NCI-H2171 treated with DMSO at 0.1 percent for 48 hours (cell line): ENCODE measurements around the gene ADCY10.

Source experiments
- DNase-seq: peaks from one replicate; lab custom pipeline; 2025; lab: John Stamatoyannopoulos, UW

ADCY10 gene

DNA sequence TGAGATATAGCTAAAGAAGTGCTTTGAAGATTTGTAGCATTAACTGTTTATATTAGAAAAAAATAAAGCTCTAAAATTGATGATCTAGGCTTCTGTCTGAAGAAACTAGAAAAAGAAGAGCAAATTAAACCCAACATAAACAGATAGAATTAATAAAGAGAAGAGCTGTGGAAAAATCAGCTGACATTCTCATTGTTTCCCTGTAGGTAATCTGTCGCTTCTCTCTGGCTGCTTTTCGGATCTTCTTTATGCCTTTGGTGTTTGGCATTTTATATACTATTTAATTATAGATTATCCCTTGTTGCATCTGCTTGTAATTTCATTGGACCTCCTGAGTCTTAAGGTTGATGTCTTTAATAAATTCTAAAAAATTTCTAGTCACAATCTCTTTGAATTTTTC lies 132.4 kb downstream of the ADCY10 start:
- DNase-seq: no peak

DNA sequence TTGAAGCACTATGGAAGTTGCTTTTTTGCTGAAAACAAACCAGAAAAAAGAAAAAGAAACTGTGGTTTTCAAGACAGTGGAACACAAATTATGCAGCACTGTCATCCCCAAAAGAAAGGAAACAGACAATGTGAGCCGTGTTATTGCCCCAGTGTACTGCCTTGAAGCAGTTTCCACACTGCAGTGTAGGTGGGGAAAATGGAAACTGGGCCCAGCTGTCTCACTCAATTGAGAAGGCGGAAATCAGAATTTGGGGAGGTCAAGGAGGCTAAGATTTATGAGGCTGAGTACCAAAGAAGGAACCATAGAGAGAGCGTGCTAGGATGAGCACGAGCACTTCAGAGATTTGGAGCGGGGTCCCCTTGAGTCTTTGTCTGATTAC lies 136.7 kb downstream of the ADCY10 start:
- DNase-seq: no peak

DNA sequence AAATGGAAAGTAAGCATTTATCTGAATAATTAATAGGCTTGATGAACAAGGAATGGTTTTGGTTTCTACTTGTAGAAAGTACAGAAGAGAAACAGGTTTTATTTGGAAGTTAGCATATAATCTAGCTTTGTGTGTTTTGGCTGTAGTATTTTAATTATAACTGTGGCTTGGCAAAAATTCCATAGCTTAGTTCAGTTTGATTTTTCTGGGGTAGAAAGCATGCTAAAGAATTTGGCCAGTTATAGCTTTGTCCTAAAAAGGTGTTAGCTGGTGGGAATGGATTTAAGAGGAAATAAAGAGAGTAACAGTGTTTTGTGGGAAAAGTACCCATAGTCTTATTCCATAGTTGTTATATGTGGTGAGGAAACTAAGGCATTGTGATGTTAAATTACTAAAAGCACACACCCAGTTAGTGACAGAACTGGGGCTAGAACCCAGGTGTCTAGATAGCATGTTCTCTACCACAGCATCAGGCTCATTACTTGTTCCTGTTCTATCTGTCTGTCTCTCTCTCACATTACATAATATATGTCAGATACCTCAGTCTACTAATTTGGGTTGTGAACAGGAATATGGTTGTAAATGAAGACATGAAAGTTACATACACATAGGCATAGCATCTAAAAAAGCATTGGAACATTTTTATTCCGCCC lies 137.2 kb downstream of the ADCY10 start:
- DNase-seq: no peak

DNA sequence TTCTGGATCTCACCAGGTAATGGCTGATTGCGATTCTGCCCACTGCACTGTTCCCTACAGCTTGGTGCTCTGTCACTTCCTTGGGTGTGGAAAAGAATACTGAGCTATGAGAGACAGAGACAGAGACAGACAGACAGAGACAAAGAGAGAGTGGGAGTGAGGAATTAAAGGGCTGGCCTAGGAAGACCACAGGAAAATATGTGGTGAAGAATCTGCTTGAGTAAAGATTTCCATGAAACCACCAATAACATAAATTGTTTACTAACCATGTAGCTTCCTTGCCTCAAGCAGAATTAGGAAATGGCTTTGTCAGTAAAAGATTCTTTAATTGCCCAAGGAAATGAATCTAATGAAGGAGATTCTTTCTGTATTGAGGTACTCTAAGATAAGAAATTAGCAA lies 137.8 kb downstream of the ADCY10 start:
- no peak for DNase-seq

DNA sequence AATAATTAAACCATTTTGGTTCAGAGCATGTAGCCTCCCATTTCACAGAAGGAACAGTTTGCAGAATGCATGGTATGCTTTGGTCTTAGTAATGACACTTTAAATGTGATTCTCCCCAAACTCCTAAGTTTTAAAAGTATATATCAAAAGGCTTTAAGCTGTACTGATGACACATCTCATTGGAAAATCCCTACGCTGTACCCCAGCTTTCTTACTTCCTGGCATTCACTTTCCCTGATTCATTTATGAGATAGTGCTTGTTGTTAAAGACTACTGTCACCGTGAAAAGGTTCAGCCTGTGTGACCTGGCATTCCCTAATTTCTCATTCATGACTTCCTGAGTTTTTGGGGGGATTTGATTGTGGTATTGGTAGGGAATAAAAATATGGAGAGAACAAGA lies 138.8 kb downstream of the ADCY10 start:
- DNase-seq: no peak

DNA sequence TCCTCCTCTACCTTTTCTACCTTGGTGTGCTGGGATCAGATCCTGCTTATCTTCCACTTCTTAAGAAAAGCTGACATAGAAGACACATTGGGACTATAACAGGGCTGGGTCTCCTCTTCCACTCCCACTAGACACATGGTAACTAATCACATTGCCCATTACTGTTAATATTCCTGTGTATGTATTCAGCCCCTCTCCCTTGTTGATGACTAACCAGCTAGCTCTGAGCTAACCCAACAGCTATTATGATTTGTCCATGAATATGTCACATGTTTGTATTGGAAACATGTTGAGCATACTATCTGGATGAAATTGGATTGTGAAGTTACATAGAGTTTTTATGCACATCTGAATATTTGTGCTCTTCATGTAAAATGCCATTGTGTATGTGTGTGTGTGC lies 139.2 kb downstream of the ADCY10 start:
- DNase-seq: no peak

DNA sequence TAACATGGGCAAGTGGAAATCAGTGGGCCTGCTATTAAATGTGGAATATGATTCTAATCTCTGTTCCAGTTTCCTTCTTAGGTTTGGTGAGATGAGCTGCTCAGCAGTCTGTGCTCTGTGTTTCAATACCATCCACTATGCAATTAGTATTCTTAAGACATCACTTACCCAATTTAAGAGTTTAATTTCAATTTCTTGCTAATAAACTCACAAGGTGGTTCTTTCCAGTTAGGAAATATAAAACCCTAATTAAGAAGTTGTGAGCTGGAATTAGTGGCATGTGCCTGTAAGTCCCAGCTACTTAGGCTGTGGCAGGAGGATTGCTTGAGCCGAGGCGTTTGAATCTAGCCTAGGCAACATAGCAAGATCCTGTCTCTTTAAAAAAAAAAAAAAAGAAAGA lies 140.4 kb downstream of the ADCY10 start:
- DNase-seq: no peak

DNA sequence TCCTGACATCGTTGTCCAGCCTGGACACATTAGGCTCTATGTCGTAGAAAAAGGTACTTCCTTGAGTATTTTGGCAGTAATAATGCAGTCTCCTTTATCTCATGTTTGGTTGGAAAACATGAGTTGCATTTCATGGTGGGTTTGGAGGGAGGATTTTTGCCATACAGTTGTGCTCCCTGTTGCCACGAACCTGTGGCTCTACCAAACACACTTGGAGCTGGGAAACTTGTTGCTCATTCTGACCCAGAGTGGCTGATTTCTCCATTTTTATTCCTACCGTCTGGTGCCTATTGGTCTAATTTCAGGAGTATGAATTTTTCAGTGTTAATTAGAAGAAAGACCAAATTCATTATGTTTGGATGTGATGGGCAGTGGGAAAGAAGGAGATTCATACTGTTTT lies 141.5 kb downstream of the ADCY10 start:
- DNase-seq: no peak

DNA sequence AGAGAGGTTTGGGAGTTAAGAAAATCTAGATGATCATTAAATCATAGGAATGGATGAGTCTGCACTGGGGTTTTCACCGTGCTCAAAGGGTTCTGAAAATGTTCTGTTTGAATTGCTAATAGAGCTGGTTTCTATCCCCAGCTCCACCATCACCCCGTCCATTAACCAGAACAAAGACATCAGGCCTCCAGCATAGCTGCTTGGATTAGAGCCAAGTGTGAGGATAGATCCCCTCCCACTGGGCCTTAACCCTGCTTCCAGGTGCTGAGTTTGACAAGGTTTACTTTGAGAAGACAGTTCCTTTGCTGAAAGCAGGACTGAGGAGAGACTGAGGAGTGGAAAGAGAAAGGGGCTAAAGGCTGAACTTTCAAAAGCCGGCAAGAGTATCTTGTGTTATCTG lies 143.8 kb downstream of the ADCY10 start:
- no peak for DNase-seq

DNA sequence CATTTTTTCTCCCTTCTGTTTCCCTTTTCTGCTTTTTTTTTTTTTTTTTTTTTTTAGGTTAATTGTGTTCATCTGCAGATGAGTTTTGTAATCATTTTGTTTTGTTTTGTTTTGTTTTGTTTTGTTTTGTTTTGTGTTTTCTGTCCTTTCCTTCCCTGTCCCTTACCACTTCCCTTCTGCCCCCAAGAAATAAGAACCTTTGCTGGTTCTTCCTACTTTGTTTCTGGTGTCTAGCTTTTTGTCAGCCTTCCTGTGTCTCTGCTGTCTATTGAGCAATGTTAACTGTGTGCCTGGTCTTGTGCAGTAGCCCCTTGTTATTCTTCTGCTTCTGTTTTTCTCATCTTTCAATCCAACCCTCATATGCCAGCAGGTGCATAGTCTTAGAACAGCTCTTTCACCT lies 146.2 kb downstream of the ADCY10 start:
- DNase-seq: no peak

DNA sequence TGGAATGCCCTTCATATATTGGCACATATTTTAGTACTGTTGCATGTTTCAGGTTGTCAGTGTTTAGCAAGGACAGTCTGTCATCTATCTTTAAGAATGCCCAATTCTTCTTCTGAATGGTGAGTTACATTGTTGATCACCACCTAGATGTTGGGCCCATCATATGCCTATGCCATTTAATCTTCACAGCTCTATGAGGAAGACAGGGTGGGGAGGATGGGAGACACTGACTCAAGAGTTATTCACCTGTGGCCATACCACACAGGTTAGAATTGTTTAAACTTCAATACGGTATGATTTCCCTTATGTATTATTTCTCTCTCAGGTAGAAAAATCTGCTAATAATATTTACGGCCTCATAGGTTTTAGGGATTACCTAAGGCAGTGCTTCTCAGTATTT lies 147.4 kb downstream of the ADCY10 start:
- no peak for DNase-seq

DNA sequence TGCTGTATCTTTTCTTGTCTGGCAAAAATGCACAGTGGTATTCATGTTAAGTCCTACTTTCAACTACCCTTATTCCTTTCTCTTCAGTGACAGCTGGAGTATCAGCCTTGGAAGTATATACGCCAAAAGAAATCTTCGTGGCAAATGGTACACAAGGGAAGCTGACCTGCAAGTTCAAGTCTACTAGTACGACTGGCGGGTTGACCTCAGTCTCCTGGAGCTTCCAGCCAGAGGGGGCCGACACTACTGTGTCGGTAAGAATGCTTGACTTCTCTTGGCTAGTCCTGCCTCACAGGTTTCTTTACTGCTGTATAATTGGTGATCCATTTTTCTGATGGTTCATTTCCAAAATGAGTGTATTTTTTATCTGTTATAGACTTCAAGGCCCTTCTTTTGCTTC lies 148.4 kb downstream of the ADCY10 start:
- no peak for DNase-seq

DNA sequence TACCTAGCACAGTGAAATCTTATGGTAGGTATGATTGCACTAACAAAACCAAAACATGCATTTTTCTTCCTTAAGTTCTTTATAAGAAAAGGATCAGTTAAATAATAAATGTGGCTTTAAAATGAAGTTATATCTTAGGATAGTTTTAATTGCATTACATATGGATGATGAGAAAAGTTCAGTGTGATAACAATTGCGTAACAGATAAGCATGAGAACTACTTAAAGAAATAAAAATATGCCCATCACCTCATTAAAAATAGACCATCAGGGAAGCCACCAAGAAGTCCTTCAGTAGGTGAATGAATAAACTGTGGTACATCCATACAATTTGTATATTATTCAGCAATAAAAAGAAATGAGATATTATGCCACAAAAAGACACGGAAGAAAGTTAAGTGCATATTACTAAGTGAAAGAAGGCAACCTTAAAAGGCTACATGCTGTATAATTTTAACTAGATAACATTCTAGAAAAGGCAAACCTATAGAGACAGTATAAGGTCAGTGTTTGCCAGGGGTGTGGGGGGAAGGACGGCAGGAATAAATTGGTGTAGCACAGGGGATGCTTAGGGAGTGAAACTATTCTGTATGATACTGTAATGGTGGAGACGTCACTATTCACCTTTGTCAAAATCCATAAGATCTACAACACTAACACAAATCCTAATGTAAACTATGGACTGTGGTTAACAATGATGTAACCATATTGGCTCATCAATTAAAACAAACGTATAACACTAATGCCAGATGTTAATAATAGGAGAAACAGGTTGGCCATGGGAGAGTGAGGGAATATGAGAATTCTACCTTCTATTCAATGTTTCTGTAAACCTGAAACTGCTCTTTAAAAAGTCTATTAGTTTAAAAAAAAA lies 149.2 kb downstream of the ADCY10 start:
- DNase-seq: no peak

DNA sequence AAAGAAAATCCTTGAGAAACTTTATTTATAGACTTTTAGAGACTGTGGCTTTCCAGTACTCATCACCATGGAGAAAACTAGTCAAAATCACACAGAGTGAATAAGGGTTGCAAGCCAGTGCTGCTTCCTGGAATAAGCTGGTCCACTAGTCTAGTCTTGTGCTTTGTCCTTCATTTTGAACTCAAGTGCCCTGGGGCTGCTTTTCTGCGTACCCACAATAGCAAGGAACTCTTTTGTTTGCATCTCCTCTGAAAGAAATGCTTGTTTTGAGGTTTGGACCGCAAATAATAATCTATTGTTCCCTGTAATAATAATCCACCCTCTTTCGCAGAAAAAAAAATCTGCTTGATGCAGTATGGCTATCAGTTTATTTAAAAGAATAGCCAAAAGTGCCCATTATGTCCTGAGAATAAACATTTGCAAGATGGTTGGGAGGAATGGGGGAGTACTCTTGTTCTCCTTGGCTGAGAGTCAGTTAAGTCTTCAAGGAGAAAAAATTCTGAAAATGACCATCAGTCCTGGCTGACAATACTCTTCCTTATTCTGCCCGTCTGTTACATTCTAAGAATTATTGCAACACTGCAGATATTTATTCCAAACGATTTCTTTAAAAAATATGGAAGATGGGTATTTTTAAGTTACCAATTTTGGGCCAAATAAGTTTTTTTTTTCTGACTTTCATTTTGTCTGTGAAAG lies 150.3 kb downstream of the ADCY10 start:
- no peak for DNase-seq

DNA sequence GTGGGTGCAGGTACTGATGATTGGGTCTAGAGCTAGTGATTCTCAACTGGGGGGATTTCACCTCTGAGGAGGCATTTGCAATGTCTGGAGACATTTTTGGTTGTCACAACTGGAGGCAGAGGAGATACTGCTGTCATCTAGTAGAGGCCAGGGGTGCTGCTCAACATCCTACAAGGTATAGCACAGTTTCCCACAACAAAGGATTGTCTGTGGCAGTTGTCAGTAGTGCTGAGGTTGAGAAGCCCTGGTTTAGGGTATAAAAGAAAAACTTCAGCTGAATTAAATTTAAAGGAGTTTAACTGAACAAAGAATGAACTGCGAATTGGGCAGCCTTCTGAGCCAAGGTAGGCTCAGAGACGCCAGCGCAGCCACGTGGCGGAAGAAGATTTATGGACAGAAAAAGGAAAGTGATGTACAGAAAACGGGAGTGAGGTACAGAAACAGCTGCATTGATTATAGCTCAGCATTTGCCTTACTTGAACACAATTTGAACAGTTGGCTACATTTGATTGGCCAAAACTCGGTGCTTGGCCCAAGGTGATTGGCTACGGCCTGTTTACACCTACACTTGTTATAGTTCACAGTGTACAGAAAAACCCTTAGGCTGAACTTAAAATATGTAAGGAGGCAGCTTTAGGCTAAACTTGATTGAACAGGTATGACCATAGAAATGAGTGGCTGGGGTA lies 151.7 kb downstream of the ADCY10 start:
- DNase-seq: no peak

DNA sequence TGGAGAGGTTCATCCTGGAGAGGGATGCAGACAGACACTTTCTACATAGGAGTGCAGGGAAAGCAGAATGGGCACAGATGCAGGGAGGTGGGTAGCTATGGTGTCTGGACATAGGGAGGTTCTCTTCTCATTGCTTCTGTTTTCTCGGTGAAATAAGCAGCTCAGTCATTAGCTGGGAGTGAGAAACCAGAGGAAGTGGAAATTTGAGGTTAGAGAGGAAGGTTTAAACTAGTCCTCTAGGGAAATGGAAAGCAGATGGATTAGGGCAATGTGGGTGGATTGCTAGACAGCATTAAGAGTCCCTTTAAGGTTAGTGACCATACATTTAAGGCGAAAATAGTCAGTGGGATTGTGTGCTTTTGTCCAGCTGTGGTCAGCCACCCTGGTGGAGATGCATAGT lies 152.5 kb downstream of the ADCY10 start:
- DNase-seq: peak; percentile 5
